Keratinocyte (primary cell): Measurements from ENCODE around the gene MESP2.

Experiments used
- EZH2 ChIP-seq: IDR thresholded peaks from one replicate; pipeline ENCODE4 v1.6.1; 2012; ENCODE audit warnings: inconsistent platforms, mild to moderate bottlenecking, low read length, moderate library complexity
- TF ChIP-seq, protein P1 (sequence below), 3 experiments: IDR thresholded peaks in 1 of 3; conservative IDR thresholded peaks in 1 of 3; optimal IDR thresholded peaks in 1 of 3; 2 replicates in 2 of 3; 3 replicates in 1 of 3; pipeline versions ENCODE3 to v1.5.1; 2011; ENCODE audit warnings: low read length in 3 of 3, mild to moderate bottlenecking in 3 of 3, moderate library complexity in 2 of 3, control low read depth in 1 of 3, inconsistent platforms in 1 of 3; ENCODE audit not compliant: insufficient read depth in 2 of 3; ENCODE audit errors: extremely low read depth in 1 of 3

DNA sequence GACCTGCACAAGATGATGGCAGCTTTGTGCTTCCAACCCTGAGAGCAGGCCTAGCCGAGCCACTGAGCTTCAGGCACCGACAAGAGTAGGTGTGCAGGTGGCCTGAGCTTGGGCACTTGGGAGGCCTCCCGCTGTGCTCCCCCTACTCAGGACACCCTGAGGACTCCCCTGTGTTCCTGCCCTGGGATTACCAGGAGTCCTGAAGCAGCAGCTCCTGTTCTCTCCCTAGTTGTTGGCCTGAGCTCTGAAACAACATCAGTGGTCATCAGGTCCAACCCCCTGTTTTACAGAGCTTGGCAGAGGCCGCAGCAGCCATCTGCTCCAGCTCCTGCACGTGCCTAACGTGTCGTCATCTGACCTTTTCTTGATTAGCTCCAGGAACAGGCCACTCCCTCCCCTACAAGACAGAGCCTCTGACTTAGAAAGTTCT lies 8.0 kb upstream of the MESP2 start:
- TF ChIP-seq, protein P1, sequence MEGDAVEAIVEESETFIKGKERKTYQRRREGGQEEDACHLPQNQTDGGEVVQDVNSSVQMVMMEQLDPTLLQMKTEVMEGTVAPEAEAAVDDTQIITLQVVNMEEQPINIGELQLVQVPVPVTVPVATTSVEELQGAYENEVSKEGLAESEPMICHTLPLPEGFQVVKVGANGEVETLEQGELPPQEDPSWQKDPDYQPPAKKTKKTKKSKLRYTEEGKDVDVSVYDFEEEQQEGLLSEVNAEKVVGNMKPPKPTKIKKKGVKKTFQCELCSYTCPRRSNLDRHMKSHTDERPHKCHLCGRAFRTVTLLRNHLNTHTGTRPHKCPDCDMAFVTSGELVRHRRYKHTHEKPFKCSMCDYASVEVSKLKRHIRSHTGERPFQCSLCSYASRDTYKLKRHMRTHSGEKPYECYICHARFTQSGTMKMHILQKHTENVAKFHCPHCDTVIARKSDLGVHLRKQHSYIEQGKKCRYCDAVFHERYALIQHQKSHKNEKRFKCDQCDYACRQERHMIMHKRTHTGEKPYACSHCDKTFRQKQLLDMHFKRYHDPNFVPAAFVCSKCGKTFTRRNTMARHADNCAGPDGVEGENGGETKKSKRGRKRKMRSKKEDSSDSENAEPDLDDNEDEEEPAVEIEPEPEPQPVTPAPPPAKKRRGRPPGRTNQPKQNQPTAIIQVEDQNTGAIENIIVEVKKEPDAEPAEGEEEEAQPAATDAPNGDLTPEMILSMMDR (optimal IDR thresholded peaks at IDR 0.05 in 1 of 3, IDR thresholded peaks at IDR 0.05 in 1 of 3, conservative IDR thresholded peaks at IDR 0.05 in 1 of 3; ENCODE audit: extremely low read depth in 1 of 3, insufficient read depth in 2 of 3, low read length in 3 of 3) = no peak
- no peak for TF ChIP-seq EZH2
